Measurements from ENCODE around the gene TMEM132C.

The TMEM132C gene

DNA sequence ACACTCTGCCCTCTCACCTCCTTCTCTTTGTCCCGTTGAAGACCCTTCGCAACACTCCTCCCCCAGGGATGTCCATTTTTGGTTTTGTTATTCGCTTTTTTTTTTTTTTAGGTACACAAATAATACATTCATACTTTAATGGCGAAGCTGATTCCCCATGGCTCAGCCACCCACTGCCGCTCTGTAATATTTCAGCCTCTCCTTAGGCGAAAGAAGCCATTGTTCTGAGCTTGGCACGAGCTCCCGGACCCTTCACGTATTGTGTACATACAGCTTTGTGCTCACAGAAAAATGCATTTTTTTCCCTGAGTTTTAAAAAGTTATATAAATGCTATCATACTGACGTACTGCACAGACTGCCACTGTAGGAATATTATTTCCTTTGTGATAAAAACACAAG is 115.0 kb downstream of the TMEM132C start:
- TF ChIP-seq, protein P1, sequence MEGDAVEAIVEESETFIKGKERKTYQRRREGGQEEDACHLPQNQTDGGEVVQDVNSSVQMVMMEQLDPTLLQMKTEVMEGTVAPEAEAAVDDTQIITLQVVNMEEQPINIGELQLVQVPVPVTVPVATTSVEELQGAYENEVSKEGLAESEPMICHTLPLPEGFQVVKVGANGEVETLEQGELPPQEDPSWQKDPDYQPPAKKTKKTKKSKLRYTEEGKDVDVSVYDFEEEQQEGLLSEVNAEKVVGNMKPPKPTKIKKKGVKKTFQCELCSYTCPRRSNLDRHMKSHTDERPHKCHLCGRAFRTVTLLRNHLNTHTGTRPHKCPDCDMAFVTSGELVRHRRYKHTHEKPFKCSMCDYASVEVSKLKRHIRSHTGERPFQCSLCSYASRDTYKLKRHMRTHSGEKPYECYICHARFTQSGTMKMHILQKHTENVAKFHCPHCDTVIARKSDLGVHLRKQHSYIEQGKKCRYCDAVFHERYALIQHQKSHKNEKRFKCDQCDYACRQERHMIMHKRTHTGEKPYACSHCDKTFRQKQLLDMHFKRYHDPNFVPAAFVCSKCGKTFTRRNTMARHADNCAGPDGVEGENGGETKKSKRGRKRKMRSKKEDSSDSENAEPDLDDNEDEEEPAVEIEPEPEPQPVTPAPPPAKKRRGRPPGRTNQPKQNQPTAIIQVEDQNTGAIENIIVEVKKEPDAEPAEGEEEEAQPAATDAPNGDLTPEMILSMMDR (IDR thresholded peaks at IDR 0.05; ENCODE audit: low read depth, low read length, missing control alignments): no peak
- DNase-seq (ENCODE audit: extremely low read depth, low read depth): no peak

GRCh38 chr12:128382946-128383345 is 116.0 kb downstream of the TMEM132C start:
- DNase-seq (ENCODE audit: extremely low read depth, low read depth): no peak
- no peak overlapping the region for H3K4me3 ChIP-seq (replicated peaks; ENCODE audit: low read depth, low read length)
- TF ChIP-seq, protein P1 (IDR thresholded peaks at IDR 0.05; ENCODE audit: low read depth, low read length, missing control alignments): no peak

More for the DNA sequence above, 115.0 kb downstream of the TMEM132C start:
- no peak overlapping the region for H3K4me3 ChIP-seq (replicated peaks; ENCODE audit: low read depth, low read length)

DNA sequence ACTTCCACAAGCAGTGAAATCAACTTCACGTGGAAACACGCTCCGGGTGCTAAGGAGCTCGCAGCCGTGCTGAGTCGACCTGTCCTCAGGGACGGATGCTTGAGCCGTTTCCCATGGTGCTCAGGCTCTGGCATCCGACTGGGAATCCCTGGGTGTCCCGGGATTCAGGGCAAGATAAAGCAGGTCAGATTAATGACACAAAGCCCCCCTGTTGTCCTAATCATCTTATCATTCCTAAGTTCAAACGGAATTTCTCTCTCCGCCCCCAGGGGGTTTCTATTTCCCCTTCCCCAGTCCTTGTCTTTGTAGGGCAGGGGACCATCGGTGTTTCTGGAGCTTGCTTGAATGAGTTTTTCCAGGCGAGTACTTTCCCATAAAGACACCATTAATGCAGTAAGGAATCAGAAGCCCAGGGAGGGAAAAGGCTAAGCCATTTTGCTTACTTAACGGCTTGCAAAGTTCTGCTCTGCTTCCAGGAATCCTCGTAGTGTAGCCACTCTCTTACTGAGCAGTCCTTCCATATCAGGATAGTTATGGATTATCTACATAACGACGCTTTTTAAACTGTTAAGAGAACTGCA is 116.5 kb downstream of the TMEM132C start:
- no peak overlapping the region for H3K4me3 ChIP-seq (replicated peaks; ENCODE audit: low read depth, low read length)
- TF ChIP-seq, protein P1 (IDR thresholded peaks at IDR 0.05; ENCODE audit: low read depth, low read length, missing control alignments): no peak
- DNase-seq (ENCODE audit: extremely low read depth, low read depth): no peak

DNA sequence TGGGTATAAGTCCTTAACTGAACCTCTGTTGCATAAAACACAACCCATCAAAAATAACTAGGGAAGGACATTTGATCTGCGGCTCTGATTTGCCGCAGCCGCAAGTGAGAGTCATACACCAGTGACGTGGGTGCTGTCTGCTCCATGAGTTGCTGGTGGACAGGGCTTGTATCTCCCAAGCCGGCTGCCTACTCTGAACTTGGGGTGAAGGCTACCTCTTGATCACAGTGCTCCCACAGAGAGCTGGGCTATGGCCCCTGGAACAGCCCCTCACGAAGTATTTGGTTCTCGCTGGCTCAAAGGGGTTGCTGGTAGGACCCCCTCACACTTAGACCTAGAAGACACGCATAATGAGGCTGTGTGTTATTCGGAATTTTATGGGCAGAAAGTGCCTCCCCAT is 118.8 kb downstream of the TMEM132C start:
- H3K4me3 ChIP-seq (replicated peaks; ENCODE audit: low read depth, low read length): no peak overlapping the region

GRCh38 chr12:128387811-128388422 is 120.9 kb downstream of the TMEM132C start:
- no peak for DNase-seq (ENCODE audit: extremely low read depth, low read depth)
- TF ChIP-seq, protein P1 (IDR thresholded peaks at IDR 0.05; ENCODE audit: low read depth, low read length, missing control alignments): no peak
- H3K4me3 ChIP-seq (replicated peaks; ENCODE audit: low read depth, low read length): no peak overlapping the region

More for the DNA sequence above, 118.8 kb downstream of the TMEM132C start:
- TF ChIP-seq, protein P1 (IDR thresholded peaks at IDR 0.05; ENCODE audit: low read depth, low read length, missing control alignments): no peak
- DNase-seq (ENCODE audit: extremely low read depth, low read depth): no peak

- TF ChIP-seq, protein P1 (IDR thresholded peaks at IDR 0.05; ENCODE audit: low read depth, low read length, missing control alignments): no peak
- no peak overlapping the region for H3K4me3 ChIP-seq (replicated peaks; ENCODE audit: low read depth, low read length)
Observed at GRCh38 chr12:128388461-128389000, 121.6 kb downstream of the TMEM132C start.

More at GRCh38 chr12:128388461-128389000, 121.6 kb downstream of the TMEM132C start:
- no peak for DNase-seq (ENCODE audit: extremely low read depth, low read depth)

All from HFF-Myc (cell line).